Astrocyte (in vitro differentiated cells and primary cell): ENCODE results near the gene QRFPR. TPM values are rescaled to one million over a fixed set of nuclear protein-coding genes. Genes with fewer than 3 reads are reported as not detected.

ENCODE experiments used
- DNase-seq: peaks from one replicate; pipeline ENCODE4 v3.0.0-alpha.2; 2010; ENCODE audit warnings: low read depth
- FAIRE-seq: peaks from 2 replicates; lab custom pipeline; 2011; peaks lifted over from hg19 to GRCh38; lab: Jason Lieb, UNC
- H2AFZ ChIP-seq: 2 replicates; pipeline ENCODE4 v1.6.0; 2012; ENCODE audit warnings: low read depth, low read length, inconsistent platforms
- H3K27ac ChIP-seq: 2 replicates; pipeline ENCODE4 v1.5.1; 2011; ENCODE audit warnings: low read depth, low read length, inconsistent platforms
- H3K27me3 ChIP-seq: 2 replicates; pipeline ENCODE4 v1.6.0; 2011; ENCODE audit warnings: low read length, inconsistent platforms; ENCODE audit not compliant: insufficient read depth
- H3K36me3 ChIP-seq: 2 replicates; pipeline ENCODE4 v1.5.1; 2011; ENCODE audit warnings: low read length, inconsistent platforms; ENCODE audit not compliant: insufficient read depth
- H3K4me1 ChIP-seq: 2 replicates; pipeline ENCODE4 v1.5.1; 2011; ENCODE audit warnings: low read length, inconsistent platforms; ENCODE audit not compliant: insufficient read depth
- H3K4me2 ChIP-seq: 2 replicates; pipeline ENCODE4 v1.6.0; 2012; ENCODE audit warnings: low read length, inconsistent platforms
- H3K4me3 ChIP-seq: 2 replicates; pipeline ENCODE4 v1.5.1; 2011; ENCODE audit warnings: low read depth, mild to moderate bottlenecking, low read length, inconsistent platforms; ENCODE audit not compliant: insufficient read depth
- H3K79me2 ChIP-seq: 2 replicates; pipeline ENCODE4 v1.6.0; 2012; ENCODE audit warnings: mild to moderate bottlenecking, low read length, inconsistent platforms; ENCODE audit not compliant: insufficient read depth
- H3K9ac ChIP-seq: 2 replicates; pipeline ENCODE4 v1.6.0; 2012; ENCODE audit warnings: mild to moderate bottlenecking, low read length, inconsistent platforms
- H3K9me3 ChIP-seq: 2 replicates; pipeline ENCODE4 v1.5.1; 2012; ENCODE audit warnings: low read depth, mild to moderate bottlenecking, low read length, inconsistent platforms; ENCODE audit not compliant: insufficient read depth
- H4K20me1 ChIP-seq: 2 replicates; pipeline ENCODE4 v1.6.0; 2012; ENCODE audit warnings: low read length, inconsistent platforms; ENCODE audit not compliant: insufficient read depth
- H3K27ac Mint-ChIP-seq: one replicate; pipeline ENCODE4 v1.8.0; 2021; ENCODE audit warnings: mild to moderate bottlenecking, mixed read lengths; ENCODE audit not compliant: unreplicated experiment
- H3K27me3 Mint-ChIP-seq: one replicate; pipeline ENCODE4 v1.8.0; 2021; ENCODE audit warnings: low read depth, mixed read lengths; ENCODE audit not compliant: unreplicated experiment
- H3K36me3 Mint-ChIP-seq: one replicate; pipeline ENCODE4 v1.8.0; 2021; ENCODE audit warnings: low read depth, mixed read lengths; ENCODE audit not compliant: unreplicated experiment
- H3K4me1 Mint-ChIP-seq: one replicate; pipeline ENCODE4 v1.8.0; 2021; ENCODE audit warnings: low read depth, mixed read lengths; ENCODE audit not compliant: unreplicated experiment
- H3K4me3 Mint-ChIP-seq: one replicate; pipeline ENCODE4 v1.8.0; 2021; ENCODE audit warnings: mild to moderate bottlenecking, moderate library complexity, mixed read lengths; ENCODE audit not compliant: unreplicated experiment
- H3K9me3 Mint-ChIP-seq: one replicate; pipeline ENCODE4 v1.8.0; 2021; ENCODE audit warnings: mild to moderate bottlenecking, mixed read lengths; ENCODE audit not compliant: unreplicated experiment
- CTCF ChIP-seq: IDR thresholded peaks from 2 replicates; pipeline ENCODE4 v1.5.1; 2011; ENCODE audit warnings: low read depth, mild to moderate bottlenecking, inconsistent platforms, low read length, moderate library complexity; ENCODE audit not compliant: insufficient read depth
- EZH2 ChIP-seq: IDR thresholded peaks from 2 replicates; pipeline ENCODE4 v1.6.1; 2012; ENCODE audit warnings: mild to moderate bottlenecking, low read length, inconsistent platforms; ENCODE audit not compliant: insufficient read depth
- total RNA-seq: library from RNA; stranded (reverse); gene quantifications from 2 replicates; pipeline ENCODE4 v1.2.1, GENCODE V29; 2021

The QRFPR gene
- total RNA-seq, 1 donor from 2014 or later = not detected

- H3K27me3 ChIP-seq = no peaks in the 10 kb centered on the region
- H3K4me2 ChIP-seq = no peak overlapping the region
- H3K4me1 ChIP-seq = no peaks in the 10 kb centered on the region
- no peaks in the 10 kb centered on the region for H3K27me3 Mint-ChIP-seq
- H3K9me3 Mint-ChIP-seq = no peaks in the 10 kb centered on the region
- no peak overlapping the region for H3K4me3 Mint-ChIP-seq
- H3K4me3 ChIP-seq = no peak overlapping the region
- no peak overlapping the region for H2AFZ ChIP-seq
- H3K36me3 Mint-ChIP-seq = no peaks in the 10 kb centered on the region
- no peak overlapping the region for H3K27ac Mint-ChIP-seq
- no peaks in the 10 kb centered on the region for H3K79me2 ChIP-seq
- DNase-seq (no peak), FAIRE-seq (no peak)
- no peaks in the 10 kb centered on the region for H3K36me3 ChIP-seq
- no peak overlapping the region for H3K9ac ChIP-seq
- TF ChIP-seq EZH2 (no peak), CTCF (no peak)
- H3K27ac ChIP-seq = no peak overlapping the region
- H3K4me1 Mint-ChIP-seq = peaks cover 12% of the 10 kb centered on the region
- no peaks in the 10 kb centered on the region for H4K20me1 ChIP-seq
- no peaks in the 10 kb centered on the region for H3K9me3 ChIP-seq
Measured at GRCh38 chr4:121308328-121308663, 72.5 kb downstream of the QRFPR start.

- peak; percentile 33 for DNase-seq
- Mint-ChIP-seq H3K36me3 (no peaks in the 10 kb centered on the region), H3K9me3 (no peaks in the 10 kb centered on the region), H3K4me3 (no peak overlapping the region), H3K27ac (no peak overlapping the region), H3K27me3 (no peaks in the 10 kb centered on the region), H3K4me1 (peaks cover 12% of the 10 kb centered on the region)
- no peak overlapping the region for H3K9ac ChIP-seq
- H4K20me1 ChIP-seq = no peaks in the 10 kb centered on the region
- H3K79me2 ChIP-seq = no peaks in the 10 kb centered on the region
- H2AFZ ChIP-seq = no peak overlapping the region
- TF ChIP-seq CTCF (peak; percentile 83), EZH2 (no peak)
- H3K4me2 ChIP-seq = no peak overlapping the region
- H3K9me3 ChIP-seq = no peaks in the 10 kb centered on the region
- H3K27me3 ChIP-seq = no peaks in the 10 kb centered on the region
- no peaks in the 10 kb centered on the region for H3K4me1 ChIP-seq
- no peak overlapping the region for H3K4me3 ChIP-seq
- peak; percentile 43 for FAIRE-seq
- no peak overlapping the region for H3K27ac ChIP-seq
- no peaks in the 10 kb centered on the region for H3K36me3 ChIP-seq
Measured at GRCh38 chr4:121307445-121308327, 73.1 kb downstream of the QRFPR start.

- Histone ChIP-seq H2AFZ (no peak overlapping the region), H3K36me3 (no peaks in the 10 kb centered on the region), H3K27me3 (no peaks in the 10 kb centered on the region), H3K9ac (no peak overlapping the region), H3K79me2 (no peaks in the 10 kb centered on the region), H4K20me1 (no peaks in the 10 kb centered on the region), H3K27ac (no peak overlapping the region), H3K4me1 (no peaks in the 10 kb centered on the region), H3K4me3 (no peak overlapping the region), H3K9me3 (no peaks in the 10 kb centered on the region), H3K4me2 (no peak overlapping the region)
- TF ChIP-seq EZH2 (no peak), CTCF (no peak)
- Mint-ChIP-seq H3K27ac (no peak overlapping the region), H3K36me3 (no peaks in the 10 kb centered on the region), H3K9me3 (no peaks in the 10 kb centered on the region), H3K4me3 (no peak overlapping the region), H3K27me3 (no peaks in the 10 kb centered on the region), H3K4me1 (peaks cover 12% of the 10 kb centered on the region)
- no peak for DNase-seq
- FAIRE-seq = no peak
Measured at GRCh38 chr4:121306931-121307330, 73.9 kb downstream of the QRFPR start.
